Sigmoid colon (tissue), 7 donors: ENCODE results near the gene HES6. TPM values are rescaled to one million over a fixed set of nuclear protein-coding genes. Genes with fewer than 3 reads are reported as not detected.
A peak's percentile ranks its signal among the peaks of the same experiment; 100 is the strongest.

Source experiments
- DNase-seq: peaks from one replicate; pipeline ENCODE4 v3.0.0-alpha.2; 2019
- H3K27ac ChIP-seq, 4 donors: fragments of 200-600 bp; sonication (generic); one replicate each; pipeline ENCODE4 v1.5.1; 2016 to 2019; ENCODE audit warnings: mild to moderate bottlenecking in 1 of 4
- H3K27me3 ChIP-seq, 3 donors: fragments of 200-600 bp; sonication (generic); one replicate each; pipeline ENCODE4 v1.5.1; 2019; ENCODE audit warnings: mild to moderate bottlenecking in 1 of 3
- H3K36me3 ChIP-seq, 4 donors: fragments of 200-600 bp; sonication (generic); one replicate each; pipeline ENCODE4 v1.5.1; 2016 to 2019
- H3K4me1 ChIP-seq, 4 donors: fragments of 200-600 bp; sonication (generic); one replicate each; pipeline ENCODE4 v1.5.1; 2017 to 2019
- H3K4me3 ChIP-seq, 4 donors: fragments of 200-600 bp; sonication (generic); one replicate each; pipeline ENCODE4 v1.5.1; 2017 to 2019; ENCODE audit warnings: mild to moderate bottlenecking in 2 of 4, moderate library complexity in 1 of 4
- H3K9me3 ChIP-seq, 4 donors: fragments of 200-600 bp in 3 of 4; sonication (generic) in 3 of 4; one replicate each; pipeline versions ENCODE4 v1.5.1 to v1.6.1; 2013 to 2019
- CTCF ChIP-seq, 4 experiments: fragments of 450-650 bp in 3 of 4; fragments of 200-600 bp in 1 of 4; IDR thresholded peaks; one replicate each; pipeline ENCODE4 v1.5.1; 2016 to 2019; ENCODE audit warnings: antibody characterized with exemption in 4 of 4, mild to moderate bottlenecking in 3 of 4, moderate library complexity in 2 of 4
- EP300 ChIP-seq, 4 donors: sonication (generic); formaldehyde crosslinking; IDR thresholded peaks; one replicate each; pipeline ENCODE4 v1.6.1; 2017; ENCODE audit warnings: antibody characterized with exemption in 4 of 4
- POLR2A ChIP-seq, 2 donors: fragments of 450-650 bp; IDR thresholded peaks; one replicate each; pipeline ENCODE4 v1.6.1; 2016; ENCODE audit warnings: antibody characterized with exemption in 2 of 2, mild to moderate bottlenecking in 2 of 2, moderate library complexity in 2 of 2
- POLR2AphosphoS5 ChIP-seq, 4 donors: sonication (generic); formaldehyde crosslinking; IDR thresholded peaks; one replicate each; pipeline ENCODE4 v1.6.1; 2017; ENCODE audit warnings: antibody characterized with exemption in 4 of 4
- WGBS, 2 donors: extraction: QIAGEN DNeasy Blood & Tissue Kit; methylation state at CpG; one replicate each; pipeline ENCODE4 v1.1.7; 2013; 5-methylcytosine and 5-hydroxymethylcytosine counted together
- intact Hi-C: fragments of 100-400 bp; cut with DNase I; formaldehyde crosslinking; loops from one replicate; pipeline ENCODE4 v1.15.1; 2023
- polyA plus RNA-seq, 3 donors: library from polyadenylated mRNA; stranded (reverse); fragments of 200-250 nt; gene quantifications; one replicate each; pipeline ENCODE4 v1.2.3, GENCODE V29; 2013
- total RNA-seq, 4 donors: library from RNA; depleted of rRNA; stranded (reverse); fragments of >200 nt; gene quantifications; one replicate each; pipeline ENCODE4 v1.1.0, GENCODE V29; 2016
- donor health status: healthy with polysubstance abuse.
- donor health status: Bipolar disorder and iron deficiency.
- donor health status: healthy.

Gene HES6
- total and polyA plus RNA-seq, 7 donors: 13.2 to 59.2 (median 27.3) TPM

- DNase-seq: peak; percentile 58
- TF ChIP-seq EP300 (IDR thresholded peaks at IDR 0.05) (no peak), CTCF (IDR thresholded peaks at IDR 0.05) (no peak), POLR2AphosphoS5 (IDR thresholded peaks at IDR 0.05) (no peak), POLR2A (IDR thresholded peaks at IDR 0.05) (no peak)
- Histone ChIP-seq H3K4me3 (no peak overlapping the region), H3K9me3 (no peaks in the 10 kb centered on the region), H3K4me1 (peaks cover 0 to 49% (median 18%) of the 10 kb centered on the region in 4 donors), H3K27me3 (no peaks in the 10 kb centered on the region), H3K27ac (no peak overlapping the region), H3K36me3 (peaks cover 0 to 24% (median 16%) of the 10 kb centered on the region in 4 donors)
- WGBS, 2 donors: 20 to 70% methylated on average over 12 of the region's 12 CpGs
- intact Hi-C loops: no loop called here
Observed at GRCh38 chr2:238280083-238280825, 40.4 kb upstream of the HES6 start.

- intact Hi-C loops: no loop called here
- Histone ChIP-seq H3K4me3 (no peak overlapping the region), H3K4me1 (peaks cover 0 to 40% (median 9%) of the 10 kb centered on the region in 4 donors), H3K36me3 (peaks cover 4 to 34% (median 25%) of the 10 kb centered on the region in 4 donors), H3K9me3 (no peaks in the 10 kb centered on the region), H3K27me3 (no peaks in the 10 kb centered on the region), H3K27ac (no peak overlapping the region)
- WGBS, 2 donors: 89 to 96% methylated on average over 6 of the region's 6 CpGs
- TF ChIP-seq POLR2AphosphoS5 (IDR thresholded peaks at IDR 0.05) (no peak), EP300 (IDR thresholded peaks at IDR 0.05) (no peak), POLR2A (IDR thresholded peaks at IDR 0.05) (no peak), CTCF (IDR thresholded peaks at IDR 0.05) (no peak)
- no peak for DNase-seq
Observed at GRCh38 chr2:238279324-238279682, 39.5 kb upstream of the HES6 start.

GRCh38 chr2:238278626-238279323 lies 38.9 kb upstream of the HES6 start:
- TF ChIP-seq POLR2A (IDR thresholded peaks at IDR 0.05) (no peak), EP300 (IDR thresholded peaks at IDR 0.05) (no peak), POLR2AphosphoS5 (IDR thresholded peaks at IDR 0.05) (no peak), CTCF (IDR thresholded peaks at IDR 0.05) (no peak)
- H3K4me3 ChIP-seq: no peak overlapping the region
- peaks cover 0 to 37% (median 7%) of the 10 kb centered on the region in 4 donors for H3K4me1 ChIP-seq
- H3K9me3 ChIP-seq: no peaks in the 10 kb centered on the region
- H3K27ac ChIP-seq: no peak overlapping the region
- peaks cover 4 to 39% (median 27%) of the 10 kb centered on the region in 4 donors for H3K36me3 ChIP-seq
- intact Hi-C loops: no loop called here
- no peaks in the 10 kb centered on the region for H3K27me3 ChIP-seq
- peak; percentile 56 for DNase-seq
- WGBS, 2 donors: 72 to 80% methylated on average over 9 of the region's 9 CpGs

- intact Hi-C loops: no loop called here
- TF ChIP-seq POLR2AphosphoS5 (IDR thresholded peaks at IDR 0.05): no peak
- no peak for TF ChIP-seq POLR2A (IDR thresholded peaks at IDR 0.05)
- no peak for TF ChIP-seq CTCF (IDR thresholded peaks at IDR 0.05)
- no peak for TF ChIP-seq EP300 (IDR thresholded peaks at IDR 0.05)
- no peaks in the 10 kb centered on the region for H3K27me3 ChIP-seq
- 86 to 92% methylated on average over 15 of the region's 15 CpGs for WGBS, 2 donors
- no peaks in the 10 kb centered on the region for H3K9me3 ChIP-seq
- H3K36me3 ChIP-seq: peaks cover 6 to 49% (median 30%) of the 10 kb centered on the region in 4 donors
- no peak overlapping the region for H3K4me3 ChIP-seq
- no peak overlapping the region for H3K27ac ChIP-seq
- DNase-seq: peak; percentile 59
- peaks cover 0 to 26% (median 7%) of the 10 kb centered on the region in 4 donors for H3K4me1 ChIP-seq
Observed at GRCh38 chr2:238277695-238278094, 37.9 kb upstream of the HES6 start.
